ENCODE measurements around the gene CHSY3.
A peak's percentile ranks its signal among the peaks of the same experiment; 100 is the strongest.

The CHSY3 gene

GRCh38 chr5:130025511-130025910 is 121.2 kb downstream of the CHSY3 start:
- no peak for TF ChIP-seq CTCF (IDR thresholded peaks at IDR 0.05; ENCODE audit: low read depth, low read length)
- no peak overlapping the region for H3K4me3 ChIP-seq (replicated peaks in 1 of 2; ENCODE audit: low read depth in 2 of 2, low read length in 2 of 2)
- no peak for DNase-seq (ENCODE audit: low read depth in 2 of 2)

- no peak for TF ChIP-seq CTCF (IDR thresholded peaks at IDR 0.05; ENCODE audit: low read depth, low read length)
- DNase-seq (ENCODE audit: low read depth in 2 of 2) = no peak
- H3K4me3 ChIP-seq (replicated peaks in 1 of 2; ENCODE audit: low read depth in 2 of 2, low read length in 2 of 2) = no peak overlapping the region
Observed at GRCh38 chr5:130032807-130033206, 128.5 kb downstream of the CHSY3 start.

- DNase-seq (ENCODE audit: low read depth in 2 of 2) = peak; percentile 37 to 68
- no peak for TF ChIP-seq CTCF (IDR thresholded peaks at IDR 0.05; ENCODE audit: low read depth, low read length)
- no peak overlapping the region for H3K4me3 ChIP-seq (replicated peaks in 1 of 2; ENCODE audit: low read depth in 2 of 2, low read length in 2 of 2)
Observed at GRCh38 chr5:130034566-130035210, 130.4 kb downstream of the CHSY3 start.

GRCh38 chr5:130035388-130035787 is 131.1 kb downstream of the CHSY3 start:
- H3K4me3 ChIP-seq (replicated peaks in 1 of 2; ENCODE audit: low read depth in 2 of 2, low read length in 2 of 2) = no peak overlapping the region
- no peak for TF ChIP-seq CTCF (IDR thresholded peaks at IDR 0.05; ENCODE audit: low read depth, low read length)
- DNase-seq (ENCODE audit: low read depth in 2 of 2) = no peak

GRCh38 chr5:130037905-130038304 is 133.6 kb downstream of the CHSY3 start:
- H3K4me3 ChIP-seq (replicated peaks in 1 of 2; ENCODE audit: low read depth in 2 of 2, low read length in 2 of 2) = no peak overlapping the region
- no peak for DNase-seq (ENCODE audit: low read depth in 2 of 2)
- no peak for TF ChIP-seq CTCF (IDR thresholded peaks at IDR 0.05; ENCODE audit: low read depth, low read length)

- no peak for DNase-seq (ENCODE audit: low read depth in 2 of 2)
- H3K4me3 ChIP-seq (replicated peaks in 1 of 2; ENCODE audit: low read depth in 2 of 2, low read length in 2 of 2) = no peak overlapping the region
- TF ChIP-seq CTCF (IDR thresholded peaks at IDR 0.05; ENCODE audit: low read depth, low read length) = no peak
Observed at GRCh38 chr5:130043834-130044233, 139.6 kb downstream of the CHSY3 start.

- no peak overlapping the region for H3K4me3 ChIP-seq (replicated peaks in 1 of 2; ENCODE audit: low read depth in 2 of 2, low read length in 2 of 2)
- peak in 1 of 2 donors; percentile 49 for DNase-seq (ENCODE audit: low read depth in 2 of 2)
- TF ChIP-seq CTCF (IDR thresholded peaks at IDR 0.05; ENCODE audit: low read depth, low read length) = no peak
Observed at GRCh38 chr5:130045334-130045733, 141.1 kb downstream of the CHSY3 start.

Data from cardiac fibroblast (primary cell).